GM23338 (cell line): ENCODE data around the gene BTBD9. TPM values are rescaled to one million over a fixed set of nuclear protein-coding genes. Genes with fewer than 3 reads are reported as not detected.
A peak's percentile ranks its signal among the peaks of the same experiment; 100 is the strongest.
"Not testable (repeated sequence)": the region's sequence is repeated elsewhere in the genome, so short reads cannot be mapped to it uniquely, and the experiment has no call there.

ENCODE experiments used
- ATAC-seq: fragments of 200-7000 bp; cut with Tn5 transposase; 3 replicates; pipeline ENCODE4 v1.9.1; 2020
- DNase-seq: peaks from one replicate; pipeline ENCODE4 v3.0.0-alpha.2; 2015; ENCODE audit warnings: low spot score
- H2AFZ ChIP-seq: fragments of 200-600 bp; sonication (generic); 2 replicates; pipeline ENCODE4 v1.8.0; 2016; ENCODE audit warnings: antibody characterized with exemption, mild to moderate bottlenecking, moderate library complexity
- H3F3A ChIP-seq: fragments of 200-600 bp; sonication (generic); replicated peaks from 2 replicates; pipeline ENCODE4 v1.8.0; 2017; ENCODE audit warnings: antibody characterized with exemption, mixed run types, low read depth
- H3K27ac ChIP-seq: fragments of 200-600 bp; sonication (generic); 2 replicates; pipeline ENCODE4 v1.6.1; 2016; ENCODE audit warnings: low read depth
- H3K27me3 ChIP-seq: fragments of 200-600 bp; sonication (generic); 2 replicates; pipeline ENCODE4 v1.8.0; 2016; ENCODE audit warnings: mild to moderate bottlenecking, mixed run types, moderate library complexity; ENCODE audit not compliant: insufficient read depth
- H3K36me3 ChIP-seq: fragments of 200-600 bp; sonication (generic); 2 replicates; pipeline ENCODE4 v1.8.0; 2016; ENCODE audit warnings: mild to moderate bottlenecking; ENCODE audit not compliant: insufficient read depth
- H3K4me1 ChIP-seq: fragments of 200-600 bp; sonication (generic); 2 replicates; pipeline ENCODE4 v1.8.0; 2016; ENCODE audit warnings: mild to moderate bottlenecking, moderate library complexity; ENCODE audit not compliant: insufficient read depth
- H3K4me2 ChIP-seq: fragments of 200-600 bp; sonication (generic); 2 replicates; pipeline ENCODE4 v1.7.1; 2017; ENCODE audit warnings: mixed run types
- H3K4me3 ChIP-seq: fragments of 200-600 bp; sonication (generic); 2 replicates; pipeline ENCODE4 v1.6.1; 2016; ENCODE audit warnings: mixed run types
- H3K79me2 ChIP-seq: fragments of 200-600 bp; sonication (generic); replicated peaks from 2 replicates; pipeline ENCODE4 v1.8.0; 2017; ENCODE audit warnings: mild to moderate bottlenecking; ENCODE audit not compliant: insufficient read depth
- H3K9me2 ChIP-seq: fragments of 200-600 bp; sonication (generic); 2 replicates; pipeline ENCODE4 v1.8.0; 2017; ENCODE audit not compliant: insufficient read depth
- H4K20me1 ChIP-seq: fragments of 200-600 bp; sonication (generic); replicated peaks from 2 replicates; pipeline ENCODE4 v1.8.0; 2017; ENCODE audit warnings: mild to moderate bottlenecking; ENCODE audit not compliant: insufficient read depth
- H3K27ac Mint-ChIP-seq: 2 replicates; pipeline ENCODE4 v1.8.0; 2020; ENCODE audit warnings: inconsistent platforms, mild to moderate bottlenecking, moderate library complexity, mixed read lengths
- H3K27me3 Mint-ChIP-seq: 3 replicates; pipeline ENCODE4 v1.8.0; 2022; ENCODE audit warnings: low read depth, mild to moderate bottlenecking, moderate library complexity, mixed read lengths, inconsistent platforms; ENCODE audit not compliant: insufficient read depth, poor library complexity
- H3K36me3 Mint-ChIP-seq: 3 replicates; pipeline ENCODE4 v1.8.0; 2021; ENCODE audit warnings: low read depth, mild to moderate bottlenecking, inconsistent platforms, moderate library complexity, mixed read lengths
- H3K4me1 Mint-ChIP-seq: 3 replicates; pipeline ENCODE4 v1.8.0; 2020; ENCODE audit warnings: mild to moderate bottlenecking, inconsistent platforms, mixed read lengths
- H3K4me3 Mint-ChIP-seq: 3 replicates; pipeline ENCODE4 v1.8.0; 2021; ENCODE audit warnings: moderate library complexity, mild to moderate bottlenecking, inconsistent platforms, mixed read lengths
- H3K9me3 Mint-ChIP-seq: 3 replicates; pipeline ENCODE4 v1.8.0; 2020; ENCODE audit warnings: moderate library complexity, mild to moderate bottlenecking, inconsistent platforms, mixed read lengths
- ETS1 ChIP-seq: IDR thresholded peaks from 2 replicates; pipeline ENCODE4 v1.6.1; 2016; ENCODE audit warnings: antibody characterized with exemption
- EZH2 ChIP-seq: fragments of 200-600 bp; sonication (generic); IDR thresholded peaks from one replicate; pipeline ENCODE4 v1.8.0; 2017; ENCODE audit warnings: antibody characterized with exemption, mild to moderate bottlenecking, low read depth; ENCODE audit not compliant: unreplicated experiment
- NANOG ChIP-seq: IDR thresholded peaks from 2 replicates; pipeline ENCODE4 v1.6.1; 2016; ENCODE audit warnings: antibody characterized with exemption, borderline replicate concordance
- STAT1 ChIP-seq: IDR thresholded peaks from one replicate; pipeline ENCODE4 v1.6.1; 2016; ENCODE audit warnings: antibody characterized with exemption; ENCODE audit not compliant: unreplicated experiment
- ZNF114 ChIP-seq: fragments of 250-450 bp; sonication (Bioruptor Pico); IDR thresholded peaks from 2 replicates; pipeline ENCODE4 v1.5.0; 2020; ENCODE audit warnings: mild to moderate bottlenecking, moderate library complexity
- ZNF331 ChIP-seq: fragments of 250-450 bp; sonication (Bioruptor Pico); IDR thresholded peaks from 2 replicates; pipeline ENCODE4 v1.5.0; 2020; ENCODE audit warnings: low read depth, mild to moderate bottlenecking, moderate library complexity
- polyA plus RNA-seq: library from polyadenylated mRNA; unstranded; fragments of >200 nt; fragmentation: Nextera tagmentation; extraction: Ambion mirVana; gene quantifications from 2 replicates; pipeline ENCODE4 v1.2.1, GENCODE V29; 2016
- total RNA-seq: library from RNA; depleted of rRNA; stranded (reverse); fragments of >200 nt; shearing (Covaris generic); gene quantifications from 2 replicates; pipeline ENCODE4 v1.2.3, GENCODE V29; 2014

The BTBD9 gene
- total and polyA plus RNA-seq, 2 experiments from 2014 or later, result 4.2 to 5.3 TPM

GRCh38 chr6:38131527-38131965, 508.2 kb downstream of the BTBD9 start:
- H3K36me3 ChIP-seq, result no peaks in the 10 kb centered on the region
- no peaks in the 10 kb centered on the region; the same call in 1 of the 2 replicates for H3K4me1 ChIP-seq
- H3K4me2 ChIP-seq, result no peak overlapping the region
- peaks cover 14% of the 10 kb centered on the region for H3K36me3 Mint-ChIP-seq
- no peaks in the 10 kb centered on the region for H3K27me3 Mint-ChIP-seq
- peak overlapping the region; percentile 11; the same call in 1 of the 2 replicates for H3K27ac Mint-ChIP-seq
- H3K27me3 ChIP-seq, result no peaks in the 10 kb centered on the region
- H3F3A ChIP-seq, result no peaks in the 10 kb centered on the region
- H3K79me2 ChIP-seq, result peaks cover 15% of the 10 kb centered on the region
- no peak overlapping the region for H2AFZ ChIP-seq
- no peak overlapping the region for H3K27ac ChIP-seq
- H4K20me1 ChIP-seq, result no peaks in the 10 kb centered on the region; the same call in 1 of the 2 replicates
- DNase-seq, result no peak
- peaks cover 17% of the 10 kb centered on the region for H3K4me1 Mint-ChIP-seq
- no peak for TF ChIP-seq EZH2
- no peak for TF ChIP-seq ETS1
- no peak for ATAC-seq
- H3K4me3 Mint-ChIP-seq, result no peak overlapping the region
- H3K4me3 ChIP-seq, result no peak overlapping the region
- H3K9me2 ChIP-seq, result no peaks in the 10 kb centered on the region
- peaks cover 3% of the 10 kb centered on the region; the same call in 2 of the 3 replicates for H3K9me3 Mint-ChIP-seq

GRCh38 chr6:38127284-38127683, 512.4 kb downstream of the BTBD9 start:
- peaks cover 41% of the 10 kb centered on the region for H3K36me3 Mint-ChIP-seq
- Histone ChIP-seq H3K4me2 (no peak overlapping the region), H3K4me1 (no peaks in the 10 kb centered on the region; the same call in 1 of the 2 replicates), H3K27me3 (no peaks in the 10 kb centered on the region), H3K79me2 (peaks cover 15% of the 10 kb centered on the region), H3K4me3 (no peak overlapping the region), H3K36me3 (no peaks in the 10 kb centered on the region), H4K20me1 (no peaks in the 10 kb centered on the region; the same call in 1 of the 2 replicates), H2AFZ (no peak overlapping the region), H3K9me2 (no peaks in the 10 kb centered on the region; the same call in 1 of the 2 replicates), H3F3A (no peaks in the 10 kb centered on the region), H3K27ac (0 out of 2 replicates have a peak overlapping the region, but pooled peaks have one; percentile 18)
- peaks cover 12% of the 10 kb centered on the region; the same call in 1 of the 3 replicates for H3K9me3 Mint-ChIP-seq
- peaks cover 5% of the 10 kb centered on the region; the same call in 2 of the 3 replicates for H3K4me1 Mint-ChIP-seq
- H3K27me3 Mint-ChIP-seq, result no peaks in the 10 kb centered on the region
- DNase-seq, result no peak
- no peak overlapping the region for H3K27ac Mint-ChIP-seq
- ATAC-seq, result no peak
- H3K4me3 Mint-ChIP-seq, result no peak overlapping the region
- TF ChIP-seq STAT1 (no peak), ZNF114 (CRISPR knock-in tag) (no peak), ZNF331 (CRISPR knock-in tag) (no peak), NANOG (no peak)

GRCh38 chr6:38124224-38124926, 515.4 kb downstream of the BTBD9 start:
- H3K79me2 ChIP-seq, result not testable (repeated sequence)

More at GRCh38 chr6:38124224-38124926, 515.4 kb downstream of the BTBD9 start:
- not testable (repeated sequence) for H3K4me3 ChIP-seq, H3K9me2 ChIP-seq, DNase-seq, H3K36me3 ChIP-seq, H3K27me3 Mint-ChIP-seq, H3K4me1 Mint-ChIP-seq, H3K4me1 ChIP-seq, H3K4me3 Mint-ChIP-seq, H3K27ac Mint-ChIP-seq, H4K20me1 ChIP-seq, H3K4me2 ChIP-seq, H2AFZ ChIP-seq, ATAC-seq, H3F3A ChIP-seq, H3K27ac ChIP-seq, H3K27me3 ChIP-seq
- Mint-ChIP-seq H3K36me3 (peaks cover 35% of the 10 kb centered on the region), H3K9me3 (peaks cover 10% of the 10 kb centered on the region; the same call in 1 of the 3 replicates)
